Activated naive CD4-positive, alpha-beta T cell treated with Interleukin-2 at 50 U/mL for 16 hours (primary cell): Measurements from ENCODE around the gene GLRA3.

Experiments used
- DNase-seq: peaks from one replicate; pipeline ENCODE4 v3.0.0-alpha.2; 2020

GLRA3 gene

DNA sequence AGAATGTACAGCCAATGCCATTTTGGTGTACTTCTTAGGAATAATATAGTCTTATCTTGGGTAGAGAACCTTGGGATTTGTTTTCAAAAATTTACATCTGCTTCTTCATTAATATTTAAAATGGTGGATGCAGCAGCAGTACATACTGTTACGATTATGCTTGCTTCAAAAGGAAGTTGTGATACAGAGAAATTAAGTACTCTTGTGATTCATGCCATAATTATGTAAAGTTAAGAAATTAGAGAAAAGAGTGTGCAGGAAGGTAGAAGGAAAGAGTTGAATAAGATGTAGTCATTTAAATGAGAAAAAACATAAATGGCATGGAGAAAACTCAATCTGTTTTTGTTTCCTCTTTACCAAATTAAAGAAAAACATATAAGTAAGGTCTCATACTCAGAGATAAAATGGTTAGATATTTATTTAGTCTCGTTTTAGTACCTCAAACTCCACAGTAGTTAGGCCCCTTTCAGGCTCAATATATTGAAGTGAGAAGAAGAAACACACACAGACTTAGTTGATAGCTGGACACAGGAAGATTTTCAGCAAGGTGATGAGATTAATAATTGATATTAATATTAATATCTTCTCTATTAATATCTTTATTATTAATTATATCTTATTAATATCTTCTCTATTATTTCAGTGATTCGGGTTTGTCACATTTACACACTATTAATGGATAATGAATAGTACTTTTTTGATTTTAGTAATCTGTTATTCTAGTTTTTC is 236.6 kb downstream of the GLRA3 start:
- no peak for DNase-seq

DNA sequence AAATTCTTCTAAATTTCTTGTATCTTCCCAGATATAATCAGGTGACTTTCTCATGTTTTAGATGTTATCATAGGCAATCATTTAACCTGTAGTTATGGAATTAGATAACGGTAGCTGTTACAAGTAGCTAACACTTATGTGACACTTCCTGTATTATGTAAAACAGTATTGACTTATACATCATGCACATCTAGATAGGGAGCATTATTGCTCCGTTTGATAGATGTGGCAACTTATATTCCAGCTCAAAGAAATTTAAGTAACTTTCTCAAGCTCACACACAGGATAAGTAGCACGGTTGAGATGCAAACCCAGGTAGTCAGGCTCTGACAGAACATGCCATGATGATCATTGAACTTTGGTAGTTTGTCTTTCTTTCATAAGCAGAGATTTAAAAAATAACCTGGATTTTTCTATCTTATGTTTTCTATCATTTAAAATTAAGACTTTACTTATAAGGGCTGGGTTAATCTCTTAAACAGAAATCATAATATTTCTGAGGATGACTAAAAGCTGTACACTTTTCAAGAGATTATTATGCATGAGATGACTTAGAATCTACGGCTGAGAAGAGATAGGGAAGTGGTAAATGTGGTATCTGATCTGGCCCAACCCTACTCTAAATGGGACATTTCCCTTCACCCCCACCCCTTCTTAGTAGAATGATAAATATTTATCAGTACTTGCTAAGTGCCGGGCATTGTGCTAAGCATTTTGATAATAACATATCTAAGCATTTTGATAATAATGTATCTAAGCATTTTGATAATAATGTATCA is 237.6 kb downstream of the GLRA3 start:
- DNase-seq: no peak

DNA sequence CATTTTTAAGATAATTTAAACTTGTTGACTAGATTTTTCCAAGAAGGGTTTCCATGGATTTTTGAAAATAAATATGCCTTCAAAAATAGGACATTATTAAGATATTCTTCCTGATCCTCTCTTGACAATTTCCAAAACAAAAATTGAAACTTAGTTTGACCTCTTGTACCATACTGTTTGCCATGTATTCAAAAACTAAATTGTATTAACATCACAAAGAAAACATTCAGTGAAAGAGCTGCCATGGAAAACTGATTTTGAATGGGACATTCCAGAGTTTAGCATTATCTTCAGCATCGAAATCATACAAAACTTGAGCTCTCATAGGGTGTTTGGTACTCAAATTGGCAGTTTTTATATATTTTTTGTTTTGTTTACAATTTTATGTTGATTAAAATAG is 238.7 kb downstream of the GLRA3 start:
- no peak for DNase-seq
